ENCODE measurements around the gene FAAH2.
A peak's percentile ranks its signal among the peaks of the same experiment; 100 is the strongest.
"Not testable (repeated sequence)": the region's sequence is repeated elsewhere in the genome, so short reads cannot be mapped to it uniquely, and the experiment has no call there.

FAAH2 gene

GRCh38 chrX:57286507-57287251 is at the start of gene FAAH2:
TSS of gene FAAH2 (plus strand) at chrX:57286706. CDS start at chrX:57286826, 120 bp downstream.
- DNase-seq = peak; percentile 24 to 42

- no peak for DNase-seq
These were observed 44.5 kb upstream of the FAAH2 start for GRCh38 chrX:57241967-57242366.

GRCh38 chrX:57251965-57252364 is 34.5 kb upstream of the FAAH2 start:
- DNase-seq = no peak

DNA sequence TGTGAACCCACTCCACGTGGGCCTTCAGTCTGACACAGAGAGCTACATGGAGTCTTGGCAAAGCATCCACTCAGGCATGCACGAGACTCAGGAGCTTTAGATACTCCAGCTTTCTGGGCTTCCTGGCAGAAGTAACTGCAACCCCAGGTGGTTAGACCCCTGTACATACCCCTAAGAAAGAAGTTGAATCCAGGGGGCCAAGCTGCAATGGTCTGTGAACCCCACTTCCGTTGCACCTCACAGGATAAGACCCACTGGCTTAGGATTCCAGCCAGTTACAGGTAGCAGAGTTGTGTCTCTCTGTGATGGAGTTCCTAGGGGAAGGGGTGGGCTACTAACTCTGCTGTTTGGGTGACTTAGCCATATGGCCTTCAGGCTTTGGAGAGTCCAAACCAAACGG is 21.4 kb upstream of the FAAH2 start:
- no peak for DNase-seq

GRCh38 chrX:57266275-57266674 is 20.2 kb upstream of the FAAH2 start:
- no peak for DNase-seq

GRCh38 chrX:57266871-57267270 is 19.6 kb upstream of the FAAH2 start:
- no peak for DNase-seq

DNA sequence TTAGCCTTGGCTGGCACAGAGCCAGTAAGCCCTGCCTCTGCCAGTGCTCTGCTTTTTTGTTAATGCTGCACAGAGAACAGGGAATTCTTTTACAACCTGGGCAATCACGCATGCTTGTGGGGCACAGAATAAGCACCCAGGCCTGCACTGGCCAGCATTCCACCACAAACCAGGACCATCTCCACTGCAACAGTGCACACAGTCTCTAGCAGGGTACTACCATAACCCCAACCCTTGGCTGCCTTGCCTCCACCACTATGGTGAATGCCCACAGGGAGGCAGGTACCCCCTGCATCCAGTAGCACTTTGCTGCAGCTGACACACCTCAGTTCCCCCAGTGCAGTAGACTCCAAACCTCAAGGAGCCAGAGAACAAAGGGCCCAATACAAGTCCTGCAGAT is 19.2 kb upstream of the FAAH2 start:
- DNase-seq = no peak

DNA sequence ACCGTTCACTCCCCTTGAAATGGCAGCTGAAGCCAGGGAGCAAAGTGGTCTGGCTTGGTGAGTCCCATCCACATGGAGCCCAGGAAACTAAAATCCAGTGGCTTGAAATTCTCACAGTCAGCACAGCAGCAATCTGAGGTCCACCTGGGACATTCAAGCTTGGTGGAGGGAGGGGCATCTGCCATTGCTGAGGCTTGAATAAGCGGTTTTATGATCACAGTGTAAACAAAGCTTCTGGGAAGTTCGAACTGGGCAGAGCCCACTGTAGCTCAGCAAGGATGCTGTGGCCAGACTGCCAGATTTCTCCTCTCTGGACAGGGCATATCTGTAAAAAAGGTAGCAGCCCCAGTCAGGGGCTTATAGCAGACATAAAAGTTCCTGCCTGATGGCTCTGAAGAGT is 15.5 kb upstream of the FAAH2 start:
- no peak for DNase-seq

- DNase-seq = no peak
These were observed 3.9 kb upstream of the FAAH2 start for GRCh38 chrX:57282568-57282967.

- no peak for DNase-seq
These were observed 1.5 kb upstream of the FAAH2 start for GRCh38 chrX:57285001-57285400.

GRCh38 chrX:57289089-57289488 is 2.6 kb downstream of the FAAH2 start:
- no peak for DNase-seq

- DNase-seq = no peak
These were observed 8.5 kb downstream of the FAAH2 start for GRCh38 chrX:57294961-57295360.

- DNase-seq = not testable (repeated sequence)
These were observed 9.2 kb downstream of the FAAH2 start for GRCh38 chrX:57295679-57296078.

GRCh38 chrX:57313583-57314215 is 27.2 kb downstream of the FAAH2 start:
- DNase-seq = no peak

- DNase-seq = no peak
These were observed 42.5 kb downstream of the FAAH2 start for GRCh38 chrX:57329008-57329407.

DNA sequence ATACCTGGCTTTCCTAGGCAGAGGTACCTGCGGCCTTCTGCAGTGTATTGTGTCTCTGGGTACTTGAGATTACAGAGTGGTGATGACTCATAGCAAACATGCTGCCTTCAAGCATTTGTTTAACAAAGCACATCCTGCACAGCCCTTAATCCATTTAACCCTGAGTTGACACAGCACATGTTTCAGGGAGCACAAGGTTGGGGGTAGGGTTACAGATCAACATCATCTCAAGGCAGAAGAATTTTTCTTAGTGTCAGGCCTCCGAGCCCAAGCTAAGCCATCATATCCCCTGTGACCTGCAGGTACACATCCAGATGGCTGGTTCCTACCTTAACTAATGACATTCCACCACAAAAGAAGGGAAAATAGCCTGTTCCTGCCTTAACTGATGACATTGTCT is 49.3 kb downstream of the FAAH2 start:
- not testable (repeated sequence) for DNase-seq

- DNase-seq = no peak
These were observed 67.1 kb downstream of the FAAH2 start for GRCh38 chrX:57353472-57354132.

- DNase-seq = no peak
These were observed 77.6 kb downstream of the FAAH2 start for GRCh38 chrX:57364145-57364544.

GRCh38 chrX:57366430-57366829 is 79.9 kb downstream of the FAAH2 start:
- DNase-seq = no peak

- no peak for DNase-seq
These were observed 81.1 kb downstream of the FAAH2 start for GRCh38 chrX:57367649-57368048.

DNA sequence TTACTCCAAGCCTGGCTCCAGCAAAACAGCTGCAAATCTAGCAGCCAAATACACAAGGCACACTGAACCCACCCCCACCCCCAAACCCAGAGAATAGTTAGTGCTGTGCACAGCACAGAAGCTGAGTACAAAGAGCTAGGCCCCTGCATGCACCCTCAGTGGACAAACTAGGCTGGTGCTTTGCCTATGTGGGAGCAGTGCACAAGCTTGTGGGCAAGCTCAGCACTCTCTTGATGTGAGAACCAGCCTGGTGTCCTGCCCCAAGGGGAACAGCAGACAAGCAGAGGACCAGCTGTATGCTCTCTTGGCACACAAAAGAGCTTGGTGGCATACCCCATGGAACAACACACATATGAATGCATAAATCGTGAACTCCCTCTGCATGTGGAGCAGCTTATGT is 81.7 kb downstream of the FAAH2 start:
- no peak for DNase-seq

DNA sequence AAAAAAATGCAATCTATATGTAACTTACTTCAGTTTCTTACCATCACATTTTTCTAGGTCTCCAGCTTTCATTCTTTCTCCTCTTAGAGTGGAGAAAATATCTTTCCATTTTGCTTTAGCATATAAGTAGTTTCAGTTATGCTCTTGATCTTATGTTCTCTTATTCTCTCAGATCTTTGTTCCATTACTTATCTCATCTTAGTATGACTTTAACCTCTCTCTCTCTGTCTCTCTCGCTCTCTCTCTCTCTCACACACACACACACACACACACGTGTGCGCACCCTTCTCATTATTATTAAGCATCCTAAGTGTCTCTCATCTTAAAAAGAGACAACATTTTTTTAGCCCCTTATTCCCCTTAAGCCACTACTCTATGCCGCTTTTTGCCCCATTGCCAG is 92.8 kb downstream of the FAAH2 start:
- no peak for DNase-seq

DNA sequence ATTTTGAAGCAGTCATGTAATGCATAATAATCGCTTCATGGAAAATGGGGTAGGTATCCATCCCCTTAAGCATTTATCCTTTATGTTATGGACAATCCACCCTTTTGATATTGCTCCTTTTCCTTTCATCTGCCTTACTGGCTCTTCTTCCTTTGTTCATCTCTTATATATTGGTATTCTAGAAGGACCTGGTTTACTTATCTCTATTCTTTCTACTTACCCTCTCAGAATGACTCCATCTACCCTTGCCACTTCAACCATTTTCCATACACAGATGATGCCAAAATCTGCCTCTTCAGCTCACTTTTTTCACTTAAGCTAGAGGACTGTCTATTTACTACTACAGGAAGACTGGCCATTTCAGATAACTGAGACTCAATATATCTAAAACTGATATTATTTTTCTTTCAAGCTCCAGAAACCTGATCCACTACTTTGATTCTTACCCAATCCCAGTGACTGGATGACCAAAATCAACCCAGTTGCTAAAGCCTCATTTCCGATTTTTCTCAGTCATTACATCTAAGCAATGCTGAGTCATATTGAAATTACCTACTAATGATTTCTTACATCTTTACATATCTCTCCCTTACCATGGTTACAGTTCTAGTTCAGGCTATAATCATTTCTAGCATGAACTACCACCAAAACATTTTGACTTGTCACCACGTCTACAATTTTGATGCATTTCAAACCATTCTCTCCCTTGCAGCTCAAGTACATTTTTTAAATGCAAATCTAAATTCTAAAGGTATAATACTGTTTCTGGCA is 93.7 kb downstream of the FAAH2 start:
- no peak for DNase-seq
